ELR (cell line): ENCODE measurements around the gene ETHE1.

Source experiments
- DNase-seq: peaks from one replicate; pipeline ENCODE4 v3.0.0-alpha.2; 2015; ENCODE audit warnings: low read depth

Gene ETHE1

DNA sequence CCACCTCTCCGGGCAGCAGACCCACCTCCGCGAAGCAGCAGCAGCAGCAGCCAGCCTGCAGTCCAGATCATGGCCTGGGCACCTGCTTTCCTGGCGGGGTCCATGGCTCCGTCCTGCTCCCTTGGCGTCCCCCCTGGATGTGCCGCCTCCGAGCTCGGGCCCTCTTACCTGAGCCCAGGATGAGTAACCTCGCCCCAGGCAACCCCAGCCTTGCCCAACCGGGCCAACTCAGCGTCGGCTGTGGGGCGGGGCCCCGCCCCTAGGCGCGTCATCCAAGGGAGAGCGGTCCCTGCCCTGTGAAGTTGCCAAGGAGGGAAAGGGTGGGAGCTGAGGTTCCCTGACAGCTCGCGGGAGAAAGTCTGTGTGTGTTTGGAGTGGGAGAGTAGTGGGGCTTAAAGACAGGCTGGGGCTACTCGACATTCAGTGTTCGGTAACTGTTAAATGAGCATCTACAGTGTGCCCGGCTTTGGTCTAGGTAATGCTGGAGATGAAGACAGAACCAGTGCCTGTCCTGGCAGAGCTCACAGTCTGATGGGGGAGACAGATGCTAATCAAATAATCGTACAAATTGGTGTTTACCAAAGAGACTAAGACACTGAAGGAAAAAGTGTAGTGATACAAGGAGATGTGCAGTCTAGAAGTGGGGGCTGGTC lies 61.4 kb downstream of the ETHE1 start, which contains the start of gene LYPD3:
Gene LYPD3 (minus strand): TSS at position 141 of the 653 bp plus-strand sequence. CDS start 37 bp downstream, at position 104.
- DNase-seq = peak; percentile 95

DNA sequence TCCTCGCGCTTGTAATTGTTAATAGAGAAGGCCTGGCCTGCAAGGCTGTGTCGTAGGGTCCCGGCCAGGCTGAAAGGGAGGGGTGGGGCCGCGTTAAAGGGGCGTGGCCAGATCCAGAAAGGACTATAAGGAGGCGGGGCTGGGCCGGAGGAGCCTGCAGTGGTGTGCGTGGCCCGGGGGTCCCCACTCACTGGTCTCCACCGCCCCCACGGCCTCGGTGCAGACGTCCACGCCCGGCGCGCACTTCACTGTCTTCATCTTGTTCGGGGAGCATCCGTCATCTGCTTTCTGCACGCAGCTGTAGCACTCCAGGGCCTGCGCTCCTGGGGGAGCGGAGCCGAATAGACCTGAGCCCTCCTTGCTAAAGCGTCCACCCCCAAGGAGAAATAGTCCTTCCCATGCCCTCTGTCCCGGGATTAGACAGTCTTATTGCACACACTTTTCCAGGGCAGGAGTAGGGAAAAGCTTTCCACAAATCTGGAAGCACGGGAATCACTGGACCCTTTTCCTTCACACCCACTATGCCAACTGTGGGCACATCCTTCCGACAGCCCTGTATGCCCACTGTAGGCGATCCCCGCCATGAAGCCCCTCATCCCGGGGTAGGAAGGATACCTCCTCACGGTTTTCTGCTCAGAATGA lies 62.7 kb downstream of the ETHE1 start:
- DNase-seq = no peak

DNA sequence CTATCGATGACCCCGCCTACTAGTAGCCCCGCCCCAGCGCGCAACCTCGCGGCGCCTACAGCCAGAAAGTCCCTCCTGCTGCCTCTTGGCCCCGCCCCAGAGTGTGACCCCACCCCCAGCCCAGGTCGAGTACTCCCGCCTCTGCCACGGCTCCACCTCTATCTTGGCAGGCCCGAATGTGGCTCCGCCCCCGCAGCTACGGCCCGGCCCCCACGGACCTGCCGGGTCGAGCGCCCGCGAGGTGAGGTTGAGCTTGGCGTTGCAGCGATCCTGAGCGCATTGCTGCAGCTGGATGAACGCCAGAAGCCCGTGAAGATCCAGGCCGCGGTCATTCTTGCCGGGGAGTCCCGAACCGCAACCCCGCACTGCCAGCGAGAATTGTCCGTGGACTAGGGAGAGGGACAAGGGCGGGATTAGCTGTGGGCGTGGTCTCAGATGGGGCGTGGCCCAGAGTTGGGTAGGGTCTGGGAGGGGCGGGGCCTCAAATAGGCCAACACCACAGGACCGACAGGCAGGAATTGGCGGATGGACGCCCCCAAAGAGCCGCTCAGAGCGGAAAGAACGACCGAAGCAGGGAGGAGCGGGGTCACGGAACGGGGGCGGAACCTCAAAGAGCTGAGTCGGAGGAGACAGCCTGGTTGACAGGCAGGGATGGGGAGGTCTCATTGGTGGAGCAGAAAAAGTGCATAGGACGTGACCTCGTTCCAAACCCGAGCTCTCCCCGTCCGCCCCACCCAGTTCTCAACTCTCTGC lies 63.4 kb downstream of the ETHE1 start:
- peak; percentile 93 for DNase-seq

DNA sequence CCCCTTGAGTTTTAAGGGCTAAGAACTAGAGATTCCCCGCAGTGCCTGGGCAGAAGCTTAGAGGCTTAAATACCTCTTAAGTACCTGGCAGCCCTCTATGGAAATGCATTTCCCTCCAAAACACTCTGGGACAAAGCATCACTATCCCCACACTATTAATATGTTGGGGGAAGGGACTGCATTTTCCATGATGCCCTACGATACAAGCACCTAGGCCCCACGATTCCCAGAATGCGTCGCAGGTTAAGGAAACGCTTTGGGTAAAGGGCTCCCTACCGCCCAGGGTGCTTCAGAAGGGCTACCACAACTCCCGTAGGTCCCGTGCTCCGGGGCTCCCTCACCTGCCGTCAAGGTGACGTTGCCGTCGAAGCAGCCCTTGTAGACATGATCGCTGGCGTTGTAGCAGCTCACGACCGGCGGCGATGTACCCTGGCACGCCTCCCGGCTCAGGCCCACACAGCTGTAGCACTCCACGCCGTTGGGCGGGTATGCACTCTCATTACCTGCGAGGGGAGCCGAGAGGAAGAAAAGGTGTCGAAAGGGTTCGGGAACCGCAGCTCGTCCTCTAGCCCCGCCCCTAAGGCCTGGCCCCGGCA lies 64.1 kb downstream of the ETHE1 start:
- no peak for DNase-seq

DNA sequence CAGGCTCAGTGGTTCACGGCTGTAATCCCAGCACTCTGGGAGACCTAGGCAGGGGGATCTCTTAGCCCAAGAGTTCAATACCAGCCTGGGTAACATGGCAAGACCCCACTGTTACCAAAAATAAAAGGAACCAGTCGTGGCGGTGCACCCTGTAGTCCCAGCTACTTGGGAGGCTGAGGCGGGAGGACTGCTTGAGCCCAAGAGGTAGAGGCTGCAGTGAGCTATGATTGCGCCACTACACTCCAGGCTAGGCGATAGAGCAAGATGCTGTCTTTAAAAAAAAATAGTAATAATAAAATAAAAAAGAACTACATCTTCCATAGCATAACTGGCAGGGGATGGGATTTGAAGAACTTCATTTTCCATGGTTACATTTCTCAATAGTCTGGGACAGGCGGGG lies 64.6 kb downstream of the ETHE1 start:
- DNase-seq = no peak

DNA sequence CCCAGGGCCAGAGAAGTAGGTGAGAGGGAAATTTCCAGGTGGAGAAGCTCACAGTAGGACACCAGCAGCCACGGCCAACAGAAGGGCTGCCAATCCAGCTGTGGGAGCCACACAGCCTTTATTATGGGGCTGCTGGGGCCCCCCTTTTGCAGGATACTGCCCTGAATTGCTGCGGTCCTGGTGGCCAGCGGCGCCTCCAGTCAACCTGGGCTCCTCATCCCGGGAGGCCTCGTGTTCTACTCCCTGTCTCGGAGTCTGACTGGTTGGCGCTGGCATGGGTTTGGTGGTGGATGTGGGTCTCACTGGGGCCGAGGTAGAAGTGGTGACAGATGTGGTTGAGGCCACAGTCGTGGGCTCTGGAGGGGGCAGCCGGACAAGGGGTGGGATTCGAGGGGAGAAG lies 65.7 kb downstream of the ETHE1 start:
- DNase-seq = no peak

DNA sequence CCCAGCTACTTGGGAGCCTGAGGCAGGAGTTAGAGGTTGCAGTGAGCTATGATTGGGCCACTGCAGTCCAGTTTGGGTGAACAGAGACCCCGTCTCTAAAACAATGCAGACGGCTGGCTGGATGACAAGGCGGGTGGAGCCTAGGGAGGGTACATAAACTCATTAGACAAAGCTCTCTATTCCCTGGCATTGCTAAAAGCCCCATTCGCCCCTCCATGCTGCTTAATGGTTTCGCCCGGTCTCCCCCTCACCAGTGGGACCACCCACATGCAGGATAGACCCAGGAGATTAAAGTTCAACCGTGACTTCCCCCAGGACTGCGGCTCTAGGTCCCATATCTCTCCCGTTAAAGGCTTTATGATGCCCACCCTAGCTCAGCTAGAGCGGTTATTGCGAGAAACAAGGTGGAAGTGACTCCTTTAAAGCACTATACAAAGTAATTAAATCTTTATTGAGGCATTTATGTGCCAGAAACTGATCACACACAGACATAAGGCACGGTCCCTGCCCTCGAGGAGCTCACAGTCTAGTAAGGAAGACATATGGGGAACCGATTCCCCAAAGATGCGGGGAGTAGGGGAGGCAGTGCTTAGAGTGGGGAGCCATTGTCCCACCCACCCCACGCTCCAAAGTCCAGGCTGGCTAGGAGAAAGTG lies 66.5 kb downstream of the ETHE1 start:
- DNase-seq = no peak

DNA sequence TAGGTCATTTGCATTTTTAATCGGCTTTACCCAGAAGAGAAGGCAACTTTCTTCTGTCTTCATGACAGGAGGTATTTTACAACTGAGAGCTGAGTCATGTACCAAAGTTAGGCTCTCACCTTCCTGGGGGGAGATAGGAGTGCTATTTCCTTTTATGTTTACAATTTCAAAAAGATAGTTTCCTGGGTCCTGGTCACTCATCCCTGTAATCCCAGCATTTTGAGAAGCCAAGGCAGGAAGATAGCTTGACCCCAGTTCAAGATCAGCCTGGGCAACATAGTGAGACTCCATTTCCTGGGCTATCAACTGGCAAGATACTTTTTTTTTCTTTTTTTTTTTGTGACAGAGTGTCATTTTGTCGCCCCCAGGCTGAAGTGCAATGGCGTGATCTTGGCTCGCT lies 69.2 kb downstream of the ETHE1 start:
- DNase-seq = no peak
